Measurements from ENCODE around the gene CREB3. TPM values are rescaled to one million over a fixed set of nuclear protein-coding genes. Genes with fewer than 3 reads are reported as not detected.

Gene CREB3
- 30.0 TPM for total RNA-seq

DNA sequence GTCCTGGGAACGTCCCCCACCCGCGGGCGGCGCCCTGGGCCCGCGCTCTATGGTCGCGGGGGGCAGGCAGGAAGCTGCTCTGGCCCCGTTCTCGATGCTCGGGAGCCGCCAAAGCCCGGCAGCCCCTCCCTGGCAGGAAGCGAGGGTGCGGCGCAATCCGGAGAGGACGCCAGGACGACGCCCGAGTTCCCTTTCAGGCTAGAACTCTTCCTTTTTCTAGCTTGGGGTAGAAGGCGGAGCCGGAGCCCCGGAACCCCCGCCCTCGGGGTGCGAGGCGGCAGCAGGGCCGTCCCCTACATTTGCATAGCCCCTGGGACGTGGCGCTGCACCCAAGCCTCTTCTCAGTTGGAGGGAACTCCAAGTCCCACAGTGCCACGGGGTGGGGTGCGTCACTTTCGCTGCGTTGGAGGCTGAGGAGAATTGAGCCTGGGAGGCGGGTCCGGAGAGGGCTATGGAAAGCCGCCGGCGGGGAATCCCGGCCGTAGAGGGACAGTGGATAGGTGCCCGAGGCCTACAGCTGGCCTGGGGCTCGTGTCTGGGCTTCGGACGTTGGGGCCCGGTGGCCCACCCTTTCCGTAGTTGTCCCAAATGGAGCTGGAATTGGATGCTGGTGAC, at the start of gene CREB3, which contains the start of gene TLN1:
Gene CREB3 (plus strand): TSS at position 482 of the 615 bp plus-strand sequence. CDS start 107 bp downstream, at position 589.
Gene TLN1 (minus strand): TSS at position 11 of the 615 bp plus-strand sequence. CDS start 6,501 bp downstream, outside the sequence.

DNA sequence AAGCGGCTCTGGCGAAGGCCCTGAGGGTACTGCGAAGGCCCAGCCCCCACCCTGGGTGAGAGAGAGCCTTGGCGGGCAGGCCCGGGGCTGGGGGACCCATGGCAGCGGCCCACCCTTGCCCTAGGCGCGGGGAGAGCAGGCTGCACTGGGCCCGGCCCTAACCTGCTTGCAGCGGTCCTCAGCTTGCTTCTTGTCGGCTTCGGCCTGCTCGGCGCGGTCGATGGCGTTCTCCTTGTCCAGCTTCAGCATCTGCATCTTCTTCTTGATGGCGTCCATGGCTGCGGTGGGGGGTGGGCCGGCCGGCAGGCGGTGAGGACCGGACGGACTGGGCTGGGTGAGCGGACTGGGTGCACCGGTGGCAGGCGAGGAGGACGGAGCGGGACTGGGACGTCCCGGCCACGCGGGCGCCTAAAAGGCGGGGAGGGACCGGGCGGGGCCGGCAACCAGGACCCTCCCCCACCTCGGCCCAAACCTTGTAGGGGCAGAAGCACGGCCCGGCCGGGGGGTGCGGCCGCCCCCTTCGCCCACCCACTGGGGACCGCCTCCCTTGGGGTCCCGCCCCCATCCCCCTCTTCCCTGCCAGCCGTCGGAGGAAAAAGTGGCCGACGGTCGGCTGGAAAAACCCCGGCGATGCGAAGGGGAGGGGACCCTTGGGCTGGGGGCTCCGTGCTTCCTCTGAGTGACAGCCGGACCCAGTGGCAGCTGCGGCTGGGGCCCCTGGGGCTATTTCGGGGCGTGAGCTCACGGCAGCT, 42.7 kb upstream of the CREB3 start, which contains the start of gene TPM2:
Gene TPM2 (minus strand): TSS at position 384 of the 752 bp plus-strand sequence. CDS start 108 bp downstream, at position 276.

DNA sequence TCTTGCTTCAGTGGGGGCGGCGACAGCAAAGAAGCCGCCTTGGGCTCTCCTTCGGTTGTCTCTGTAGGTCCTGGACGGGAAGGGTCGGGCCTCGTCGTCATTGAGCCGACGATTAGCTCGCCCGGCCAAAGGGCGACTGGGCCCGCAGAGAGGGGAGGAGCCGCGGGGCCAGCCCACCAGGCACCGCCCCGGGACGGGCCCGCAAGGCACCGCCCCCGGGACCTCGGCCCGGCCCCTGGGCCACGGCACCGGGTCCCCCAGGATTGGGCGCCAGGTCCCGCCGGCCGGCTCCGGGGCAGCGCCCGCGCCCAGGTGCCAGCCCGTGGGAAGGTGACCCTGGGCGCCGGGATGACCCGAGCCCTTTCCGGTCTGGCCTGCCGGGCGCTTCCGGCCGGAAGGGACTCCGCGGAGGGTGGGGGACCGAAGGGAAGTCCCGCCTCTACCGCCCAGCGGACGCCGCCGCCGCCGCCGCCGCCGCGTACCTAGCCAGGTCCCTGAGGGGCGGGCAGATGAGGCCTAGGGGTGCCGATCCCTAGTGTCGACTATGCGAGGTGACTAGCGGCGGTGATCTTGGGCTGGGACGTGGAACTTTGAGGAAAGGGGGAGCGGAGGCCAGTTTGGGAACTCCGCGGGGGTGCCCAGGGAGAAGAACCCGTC, 16.5 kb downstream of the CREB3 start, which contains the start of the genes GBA2 and RGP1:
Gene GBA2 (minus strand): TSS at position 371 of the 657 bp plus-strand sequence. CDS start 524 bp downstream, outside the sequence.
Gene RGP1 (plus strand): TSS at position 430 of the 657 bp plus-strand sequence. CDS start 469 bp downstream, outside the sequence.

DNA sequence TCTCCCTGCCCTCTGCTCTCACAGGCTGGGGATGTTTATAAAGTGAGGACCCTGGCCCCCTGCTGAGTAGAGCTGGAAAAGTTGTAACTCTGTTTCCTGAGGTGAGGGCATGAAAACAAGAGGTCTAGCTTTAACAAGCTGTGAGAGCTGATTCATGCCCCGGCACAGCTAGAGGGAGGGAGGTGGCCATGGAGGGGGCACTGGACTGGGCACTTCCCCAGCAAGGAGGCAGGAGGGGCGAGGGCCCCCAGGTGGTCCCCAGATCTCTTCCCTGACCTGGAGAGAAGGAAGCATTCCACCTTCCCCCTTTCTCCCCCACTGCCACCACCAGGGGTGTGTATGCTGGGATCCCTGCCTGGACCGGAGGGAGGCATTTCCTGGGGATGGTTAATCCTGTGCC, 21.8 kb downstream of the CREB3 start, which contains the start of gene MSMP:
Gene MSMP (minus strand): TSS at position 13 of the 400 bp plus-strand sequence. CDS start 147 bp downstream, outside the sequence.

Small RNAs within 50 kb of the gene (small RNA-seq; reads per million reads assigned to genes)
- not detected for gene MIR6853 (ENCODE audit: low replicate concordance)

Other genes with a start within 250 kb of the CREB3 start
- gene RUSC2, start 242.6 kb upstream of the CREB3 start, total RNA-seq, result 66.4 TPM
- gene TESK1, start 127.4 kb upstream of the CREB3 start, total RNA-seq, result 19.1 TPM
- not detected for gene CD72, start 114.3 kb upstream of the CREB3 start, total RNA-seq
- not detected for gene SIT1, start 81.7 kb upstream of the CREB3 start, total RNA-seq
- gene RMRP, start 74.6 kb upstream of the CREB3 start, total RNA-seq, result 78,439 TPM
- 9.7 TPM for gene CCDC107, start 74.4 kb upstream of the CREB3 start, total RNA-seq
- 0.31 TPM for gene ARHGEF39, start 67.5 kb upstream of the CREB3 start, total RNA-seq
- not detected for gene CA9, start 58.7 kb upstream of the CREB3 start, total RNA-seq
- 15.7 TPM for gene TPM2, start 42.7 kb upstream of the CREB3 start, total RNA-seq
- gene TLN1, start 471 bp upstream of the CREB3 start, total RNA-seq, result 26.6 TPM
- gene GBA2, start 16.6 kb downstream of the CREB3 start, total RNA-seq, result 92.0 TPM
- gene RGP1, start 16.6 kb downstream of the CREB3 start, total RNA-seq, result 20.0 TPM
- gene MSMP, start 21.6 kb downstream of the CREB3 start, total RNA-seq, result not detected
- gene NPR2, start 58.9 kb downstream of the CREB3 start, total RNA-seq, result 19.4 TPM
- gene SPAG8, start 79.6 kb downstream of the CREB3 start, total RNA-seq, result 4.1 TPM
- 7.8 TPM for gene HINT2, start 82.4 kb downstream of the CREB3 start, total RNA-seq
- not detected for gene FAM221B, start 96.1 kb downstream of the CREB3 start, total RNA-seq
- 12.5 TPM for gene TMEM8B, start 96.6 kb downstream of the CREB3 start, total RNA-seq
- not detected for gene OR13J1, start 137.7 kb downstream of the CREB3 start, total RNA-seq
- gene HRCT1, start 173.5 kb downstream of the CREB3 start, total RNA-seq, result 0.63 TPM
- 0.31 TPM for gene SPAAR, start 176.8 kb downstream of the CREB3 start, total RNA-seq
- not detected for gene OR2S2, start 225.5 kb downstream of the CREB3 start, total RNA-seq

Measured in parietal lobe (tissue), 2 donors.